Activated CD8-positive, alpha-beta memory T cell treated with anti-CD3 and anti-CD28 coated beads, Interleukin-2, amount 50 U/mL, for 1 hour (primary cell): ENCODE measurements around the gene ROBO1.
"Not testable (repeated sequence)": the region's sequence is repeated elsewhere in the genome, so short reads cannot be mapped to it uniquely, and the experiment has no call there.

Experiments used
- DNase-seq: peaks from one replicate; pipeline ENCODE4 v3.0.0-alpha.2; 2020; ENCODE audit errors: extremely low read depth

Gene ROBO1

GRCh38 chr3:78912687-78913086 is 855.1 kb downstream of the ROBO1 start:
- DNase-seq, result no peak

- no peak for DNase-seq
These were observed 855.5 kb downstream of the ROBO1 start for GRCh38 chr3:78912259-78912658.

GRCh38 chr3:78911394-78911793 is 856.4 kb downstream of the ROBO1 start:
- no peak for DNase-seq

- DNase-seq, result no peak
These were observed 859.6 kb downstream of the ROBO1 start for GRCh38 chr3:78908236-78908635.

GRCh38 chr3:78907367-78907766 is 860.4 kb downstream of the ROBO1 start:
- no peak for DNase-seq

GRCh38 chr3:78906930-78907329 is 860.9 kb downstream of the ROBO1 start:
- DNase-seq, result no peak

GRCh38 chr3:78906245-78906644 is 861.6 kb downstream of the ROBO1 start:
- no peak for DNase-seq

- no peak for DNase-seq
These were observed 862.1 kb downstream of the ROBO1 start for GRCh38 chr3:78905700-78906099.

GRCh38 chr3:78901544-78901943 is 866.3 kb downstream of the ROBO1 start:
- no peak for DNase-seq

- DNase-seq, result no peak
These were observed 866.9 kb downstream of the ROBO1 start for GRCh38 chr3:78900880-78901279.

GRCh38 chr3:78900426-78900825 is 867.4 kb downstream of the ROBO1 start:
- no peak for DNase-seq

- DNase-seq, result no peak
These were observed 872.3 kb downstream of the ROBO1 start for GRCh38 chr3:78895528-78895927.

- DNase-seq, result no peak
These were observed 873.0 kb downstream of the ROBO1 start for GRCh38 chr3:78894787-78895186.

- DNase-seq, result no peak
These were observed 874.6 kb downstream of the ROBO1 start for GRCh38 chr3:78893161-78893560.

GRCh38 chr3:78889348-78889747 is 878.5 kb downstream of the ROBO1 start:
- no peak for DNase-seq

- DNase-seq, result no peak
These were observed 879.2 kb downstream of the ROBO1 start for GRCh38 chr3:78888635-78889034.

GRCh38 chr3:78887547-78888011 is 880.2 kb downstream of the ROBO1 start:
- no peak for DNase-seq

- no peak for DNase-seq
These were observed 880.8 kb downstream of the ROBO1 start for GRCh38 chr3:78887029-78887428.

- not testable (repeated sequence) for DNase-seq
These were observed 883.2 kb downstream of the ROBO1 start for GRCh38 chr3:78884567-78884966.

- no peak for DNase-seq
These were observed 885.5 kb downstream of the ROBO1 start for GRCh38 chr3:78882251-78882650.

GRCh38 chr3:78881501-78881900 is 886.3 kb downstream of the ROBO1 start:
- no peak for DNase-seq

GRCh38 chr3:78880603-78881461 is 887.0 kb downstream of the ROBO1 start:
- DNase-seq, result no peak

GRCh38 chr3:78879295-78879860 is 888.4 kb downstream of the ROBO1 start:
- DNase-seq, result no peak
